Mammary epithelial cell (primary cell): ENCODE data around the gene IL20RB.

Experiments
- EZH2 ChIP-seq: IDR thresholded peaks from 2 replicates; pipeline ENCODE4 v1.6.1; 2012; ENCODE audit warnings: low read length, inconsistent platforms, borderline replicate concordance
- TF ChIP-seq, protein P1 (sequence below), 2 donors: IDR thresholded peaks in 1 of 2; conservative IDR thresholded peaks in 1 of 2; 2 replicates each; pipeline ENCODE4 v1.5.1; 2011 to 2012; ENCODE audit warnings: inconsistent platforms in 2 of 2, low read length in 2 of 2, mild to moderate bottlenecking in 2 of 2, control low read depth in 1 of 2, low read depth in 1 of 2; ENCODE audit not compliant: insufficient read depth in 1 of 2; ENCODE audit errors: extremely low read depth in 1 of 2

DNA sequence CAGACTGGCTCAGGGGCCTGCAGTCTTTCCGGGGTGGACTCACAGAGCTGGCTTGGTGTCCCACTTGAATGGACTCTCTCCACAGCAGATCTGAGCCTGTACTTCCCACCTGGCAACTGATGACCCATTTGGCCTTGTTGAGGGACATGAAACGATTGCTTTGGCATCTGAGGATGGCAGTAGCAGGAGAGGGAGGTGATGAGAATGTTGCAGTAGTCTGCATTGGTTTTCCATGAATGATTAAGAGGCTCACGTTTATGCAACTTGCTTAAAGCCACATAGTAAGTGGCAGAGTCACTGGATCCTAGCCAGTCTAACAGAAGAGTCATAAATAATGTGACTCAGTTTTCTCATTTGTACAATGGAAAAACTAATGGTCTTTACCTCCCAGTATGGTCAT, 21.9 kb downstream of the IL20RB start:
- TF ChIP-seq, protein P1, sequence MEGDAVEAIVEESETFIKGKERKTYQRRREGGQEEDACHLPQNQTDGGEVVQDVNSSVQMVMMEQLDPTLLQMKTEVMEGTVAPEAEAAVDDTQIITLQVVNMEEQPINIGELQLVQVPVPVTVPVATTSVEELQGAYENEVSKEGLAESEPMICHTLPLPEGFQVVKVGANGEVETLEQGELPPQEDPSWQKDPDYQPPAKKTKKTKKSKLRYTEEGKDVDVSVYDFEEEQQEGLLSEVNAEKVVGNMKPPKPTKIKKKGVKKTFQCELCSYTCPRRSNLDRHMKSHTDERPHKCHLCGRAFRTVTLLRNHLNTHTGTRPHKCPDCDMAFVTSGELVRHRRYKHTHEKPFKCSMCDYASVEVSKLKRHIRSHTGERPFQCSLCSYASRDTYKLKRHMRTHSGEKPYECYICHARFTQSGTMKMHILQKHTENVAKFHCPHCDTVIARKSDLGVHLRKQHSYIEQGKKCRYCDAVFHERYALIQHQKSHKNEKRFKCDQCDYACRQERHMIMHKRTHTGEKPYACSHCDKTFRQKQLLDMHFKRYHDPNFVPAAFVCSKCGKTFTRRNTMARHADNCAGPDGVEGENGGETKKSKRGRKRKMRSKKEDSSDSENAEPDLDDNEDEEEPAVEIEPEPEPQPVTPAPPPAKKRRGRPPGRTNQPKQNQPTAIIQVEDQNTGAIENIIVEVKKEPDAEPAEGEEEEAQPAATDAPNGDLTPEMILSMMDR (conservative IDR thresholded peaks at IDR 0.05 in 1 of 2, IDR thresholded peaks at IDR 0.05 in 1 of 2; ENCODE audit: extremely low read depth in 1 of 2, insufficient read depth in 1 of 2, low read depth in 1 of 2, low read length in 2 of 2), result no peak
- no peak for TF ChIP-seq EZH2
